H1 (cell line): Measurements from ENCODE around the gene CWC25. TPM values are rescaled to one million over a fixed set of nuclear protein-coding genes. Genes with fewer than 3 reads are reported as not detected.

ENCODE experiments used
- CTCF ChIA-PET: fragments of 300-600 bp; sonication (Branson Sonifier 250); formaldehyde crosslinking; loops from one replicate; lab custom pipeline; 2021; ENCODE audit not compliant: partially characterized antibody; lab: Charles Lee
- POLR2A ChIA-PET: fragments of 300-600 bp; sonication (Branson Sonifier 250); formaldehyde crosslinking; loops from one replicate; lab custom pipeline; 2021; ENCODE audit warnings: inconsistent platforms; ENCODE audit not compliant: partially characterized antibody; lab: Charles Lee
- DNase-seq, 2 experiments: peaks; one replicate each; pipeline versions ENCODE4 v3.0.0 to v3.0.0-alpha.2; 2010 to 2022; ENCODE audit warnings: low spot score in 2 of 2, low read depth in 1 of 2, mixed read lengths in 1 of 2
- FAIRE-seq: peaks from 2 replicates; lab custom pipeline; 2011; peaks lifted over from hg19 to GRCh38; lab: Jason Lieb, UNC
- H2AFZ ChIP-seq: 2 replicates; pipeline ENCODE4 v1.8.1; 2012; ENCODE audit warnings: low read length, inconsistent platforms
- H2AK5ac ChIP-seq: 2 replicates; pipeline ENCODE4 v1.6.1; 2013; ENCODE audit warnings: low read depth, low read length
- H2BK120ac ChIP-seq: replicated peaks from 2 replicates; pipeline ENCODE3; 2013; ENCODE audit warnings: low read depth, low read length, inconsistent platforms
- H2BK12ac ChIP-seq: 2 replicates; pipeline ENCODE4 v1.6.1; 2013; ENCODE audit warnings: low read depth, low read length
- H2BK15ac ChIP-seq: 2 replicates; pipeline ENCODE4 v1.6.1; 2013; ENCODE audit warnings: low read length
- H2BK20ac ChIP-seq: 2 replicates; pipeline ENCODE4 v1.6.1; 2013; ENCODE audit warnings: low read length
- H2BK5ac ChIP-seq: 2 replicates; pipeline ENCODE4 v1.6.1; 2013; ENCODE audit warnings: low read depth, low read length
- H3K14ac ChIP-seq: 2 replicates; pipeline ENCODE4 v1.6.1; 2013; ENCODE audit warnings: inconsistent platforms; ENCODE audit not compliant: insufficient read length
- H3K18ac ChIP-seq: 2 replicates; pipeline ENCODE4 v1.6.1; 2013; ENCODE audit warnings: low read length; ENCODE audit errors: extremely low read depth
- H3K23ac ChIP-seq: 2 replicates; pipeline ENCODE4 v1.6.1; 2013; ENCODE audit warnings: inconsistent platforms; ENCODE audit not compliant: insufficient read length
- H3K23me2 ChIP-seq: 2 replicates; pipeline ENCODE4 v1.6.1; 2013; ENCODE audit warnings: low read depth, low read length
- H3K27ac ChIP-seq: 2 replicates; pipeline ENCODE4 v1.6.1; 2011; ENCODE audit warnings: low read depth, low read length, inconsistent platforms
- H3K27me3 ChIP-seq, 4 experiments: replicated peaks in 1 of 4; 1 replicate in 1 of 4; 2 replicates in 3 of 4; pipeline versions ENCODE4 v1.6.1 to v1.8.1; 2011 to 2013; ENCODE audit warnings: low read length in 3 of 4, mild to moderate bottlenecking in 3 of 4, inconsistent platforms in 2 of 4, mixed read lengths in 2 of 4, moderate library complexity in 1 of 4; ENCODE audit not compliant: control insufficient read depth in 3 of 4, insufficient read depth in 3 of 4; ENCODE audit errors: extremely low read depth in 1 of 4
- H3K36me3 ChIP-seq, 4 experiments: 2 replicates each; pipeline versions ENCODE4 v1.6.1 to v1.8.1; 2011 to 2013; ENCODE audit warnings: mild to moderate bottlenecking in 4 of 4, low read length in 3 of 4, moderate library complexity in 2 of 4, control low read depth in 1 of 4, inconsistent platforms in 1 of 4; ENCODE audit not compliant: insufficient read depth in 4 of 4, control insufficient read depth in 2 of 4
- H3K4ac ChIP-seq: replicated peaks from 2 replicates; pipeline ENCODE3; 2013; ENCODE audit warnings: low read length, low read depth, mixed read lengths, inconsistent platforms; ENCODE audit not compliant: insufficient read length
- H3K4me1 ChIP-seq, 4 experiments: replicated peaks in 1 of 4; 1 replicate in 1 of 4; 2 replicates in 3 of 4; pipeline versions ENCODE4 v1.6.1 to v1.8.1; 2011 to 2013; ENCODE audit warnings: low read length in 3 of 4, inconsistent platforms in 2 of 4, mixed read lengths in 1 of 4; ENCODE audit not compliant: insufficient read depth in 4 of 4, control insufficient read depth in 3 of 4
- H3K4me2 ChIP-seq, 2 experiments: 2 replicates each; pipeline versions ENCODE4 v1.6.1 to v1.8.1; 2011 to 2013; ENCODE audit warnings: low read depth in 2 of 2, low read length in 2 of 2, control low read depth in 1 of 2, inconsistent platforms in 1 of 2, mild to moderate bottlenecking in 1 of 2; ENCODE audit not compliant: insufficient read depth in 1 of 2
- H3K4me3 ChIP-seq, 4 experiments: fragments of 200-600, 300-600 bp in 1 of 4; sonication (generic), shearing (Covaris generic), sonication (Bioruptor Twin) in 1 of 4; 2 replicates each; pipeline versions ENCODE4 v1.5.1 to v1.8.1; 2011 to 2016; ENCODE audit warnings: low read length in 4 of 4, low read depth in 3 of 4, control low read depth in 2 of 4, inconsistent platforms in 2 of 4, mild to moderate bottlenecking in 2 of 4, mixed read lengths in 1 of 4, moderate library complexity in 1 of 4; ENCODE audit not compliant: insufficient read depth in 2 of 4; ENCODE audit errors: extremely low read depth in 1 of 4
- H3K56ac ChIP-seq: replicated peaks from 2 replicates; pipeline ENCODE3; 2013; ENCODE audit warnings: low read depth, mild to moderate bottlenecking, mixed read lengths, low read length, inconsistent platforms; ENCODE audit not compliant: insufficient read length
- H3K79me1 ChIP-seq: 2 replicates; pipeline ENCODE4 v1.6.1; 2013; ENCODE audit warnings: low read depth, low read length, control low read depth
- H3K79me2 ChIP-seq, 2 experiments: 2 replicates each; pipeline versions ENCODE4 v1.6.1 to v1.8.1; 2012 to 2013; ENCODE audit warnings: low read length in 2 of 2, mild to moderate bottlenecking in 2 of 2, inconsistent platforms in 1 of 2; ENCODE audit not compliant: insufficient read depth in 2 of 2, control insufficient read depth in 1 of 2
- H3K9ac ChIP-seq, 4 experiments: replicated peaks in 1 of 4; 1 replicate in 1 of 4; 2 replicates in 3 of 4; pipeline versions ENCODE4 v1.6.1 to v1.8.1; 2011 to 2013; ENCODE audit warnings: low read depth in 3 of 4, low read length in 3 of 4, control low read depth in 2 of 4, mild to moderate bottlenecking in 2 of 4, moderate library complexity in 2 of 4, inconsistent platforms in 1 of 4; ENCODE audit errors: extremely low read depth in 1 of 4
- H3K9me3 ChIP-seq, 2 experiments: 2 replicates each; pipeline versions ENCODE4 v1.6.1 to v1.8.1; 2012 to 2013; ENCODE audit warnings: mild to moderate bottlenecking in 2 of 2, moderate library complexity in 2 of 2, control low read depth in 1 of 2, inconsistent platforms in 1 of 2, low read depth in 1 of 2, low read length in 1 of 2, mixed read lengths in 1 of 2; ENCODE audit not compliant: insufficient read depth in 2 of 2
- H4K20me1 ChIP-seq, 2 experiments: replicated peaks in 1 of 2; 2 replicates each; pipeline versions ENCODE3 to v1.8.1; 2011 to 2013; ENCODE audit warnings: inconsistent platforms in 2 of 2, low read length in 2 of 2, mild to moderate bottlenecking in 1 of 2; ENCODE audit not compliant: insufficient read depth in 2 of 2, control insufficient read depth in 1 of 2
- H4K5ac ChIP-seq: 2 replicates; pipeline ENCODE4 v1.6.1; 2013; ENCODE audit warnings: low read length, low read depth, mixed read lengths, inconsistent platforms; ENCODE audit not compliant: insufficient read length
- H4K8ac ChIP-seq: 2 replicates; pipeline ENCODE4 v1.8.0; 2013; ENCODE audit warnings: mild to moderate bottlenecking, moderate library complexity, low read length, inconsistent platforms; ENCODE audit not compliant: insufficient read depth; ENCODE audit errors: extremely low read depth
- H4K91ac ChIP-seq: replicated peaks from 2 replicates; pipeline ENCODE3; 2013; ENCODE audit warnings: low read length, mixed read lengths, inconsistent platforms; ENCODE audit not compliant: insufficient read length
- CHD2 ChIP-seq: IDR thresholded peaks from 2 replicates; pipeline ENCODE4 v1.6.1; 2012; ENCODE audit warnings: low read length, improper control_type of control experiment
- GTF2F1 ChIP-seq: IDR thresholded peaks from 2 replicates; pipeline ENCODE4 v1.6.1; 2012; ENCODE audit warnings: low read depth, low read length, improper control_type of control experiment, borderline replicate concordance
- SIX5 ChIP-seq: IDR thresholded peaks from 2 replicates; pipeline ENCODE4 v1.6.1; 2011; ENCODE audit warnings: mild to moderate bottlenecking, low read depth, low read length
- SP1 ChIP-seq: IDR thresholded peaks from 2 replicates; pipeline ENCODE4 v1.6.1; 2011; ENCODE audit warnings: low read depth, low read length
- SP2 ChIP-seq: IDR thresholded peaks from 2 replicates; pipeline ENCODE4 v1.6.1; 2012; ENCODE audit warnings: mild to moderate bottlenecking, low read length, inconsistent platforms
- SUZ12 ChIP-seq: fragments of 200-600 bp; sonication (generic); IDR thresholded peaks from 2 replicates; pipeline ENCODE4 v1.6.1; 2012; ENCODE audit warnings: mild to moderate bottlenecking, inconsistent platforms, low read length, moderate library complexity, mixed read lengths
- TAF1 ChIP-seq: IDR thresholded peaks from 2 replicates; pipeline ENCODE4 v1.6.1; 2011; ENCODE audit warnings: mild to moderate bottlenecking, low read depth, low read length
- TAF7 ChIP-seq: optimal IDR thresholded peaks from 2 replicates; pipeline ENCODE3; 2011; ENCODE audit warnings: low read depth, mild to moderate bottlenecking, inconsistent platforms, low read length, moderate library complexity, borderline replicate concordance
- WGBS, 2 experiments: shearing (Covaris generic) in 1 of 2; methylation state at CpG; one replicate each; pipeline versions ENCODE4 v1.1.6 to v1.1.7; 2013 to 2015; ENCODE audit warnings: low lambda C conversion rate in 2 of 2, mixed read lengths in 2 of 2, inconsistent platforms in 1 of 2, low coverage in 1 of 2, missing lambda C conversion rate in 1 of 2; ENCODE audit not compliant: insufficient replicate concordance in 2 of 2, insufficient coverage in 1 of 2, insufficient read length in 1 of 2; ENCODE audit errors: extremely low coverage in 1 of 2, missing lambda C conversion rate in 1 of 2; 5-methylcytosine and 5-hydroxymethylcytosine counted together
- polyA plus RNA-seq, 7 experiments: library from polyadenylated mRNA; depleted of rRNA in 3 of 7; stranded (reverse) in 5 of 7; unstranded in 2 of 7; fragments of >200 nt in 5 of 7; fragments of 200-250 nt in 2 of 7; gene quantifications; 1 replicate in 5 of 7; 2 replicates in 1 of 7; 4 replicates in 1 of 7; pipeline versions ENCODE4 v1.2.1 to v1.2.3, GENCODE V29; 2011 to 2013; ENCODE audit warnings: missing spikeins in 2 of 7, mixed read lengths in 2 of 7
- total RNA-seq: library from RNA; stranded (reverse); fragmentation: NEBNext Ultra II Directional; extraction: Animal tissue kit (Norgen Biotek cat#: 25700); gene quantifications from 2 replicates; pipeline ENCODE4 v1.2.1, GENCODE V29; 2021
- TF ChIP-seq, protein P1 (sequence below): IDR thresholded peaks from 2 replicates; pipeline ENCODE4 v1.6.1; 2012; ENCODE audit warnings: low read length, inconsistent platforms

CWC25 gene
- total and polyA plus RNA-seq, 2 of the 8 experiments (the other 6 are each of a cell fraction or from before 2014, with no cell fraction given): 11.1 to 13.1 TPM

DNA sequence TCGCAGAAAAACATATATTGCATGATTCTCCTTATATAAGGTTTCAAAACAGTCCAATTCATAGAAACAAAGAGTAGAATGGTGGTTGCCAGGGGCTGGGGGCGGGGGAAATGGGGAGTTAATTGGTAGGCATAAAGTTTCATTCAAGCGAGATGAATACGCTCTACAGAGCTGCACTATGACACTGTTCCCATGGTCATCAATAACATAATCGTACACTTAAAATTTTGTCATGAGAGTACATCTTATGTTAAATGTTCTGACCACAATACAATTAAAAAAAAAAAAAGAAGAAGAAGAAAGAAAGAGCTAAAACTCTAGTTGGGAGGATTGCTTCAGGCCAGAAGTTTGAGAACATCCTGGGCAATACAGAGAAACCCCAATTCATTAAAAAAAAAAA, 30.9 kb downstream of the CWC25 start:
- DNase-seq (no peak), FAIRE-seq (no peak)
- Histone ChIP-seq H2BK15ac (no peak overlapping the region), H3K79me1 (peaks cover 31% of the 10 kb centered on the region), H4K5ac (no peak overlapping the region), H2AK5ac (no peak overlapping the region), H4K91ac (no peak overlapping the region), H3K36me3 (peaks cover 0 to 3% (median under 1%) of the 10 kb centered on the region in 4 experiments; a peak in 3 of 8 replicates), H2BK120ac (no peak overlapping the region), H3K4me2 (no peak overlapping the region), H4K20me1 (peaks cover 4 to 21% of the 10 kb centered on the region in 2 experiments), H3K18ac (no peak overlapping the region), H3K27me3 (no peaks in the 10 kb centered on the region), H3K4me1 (peaks cover 5 to 10% (median 7%) of the 10 kb centered on the region in 4 experiments; a peak in 4 of 7 replicates), H3K23ac (no peak overlapping the region), H3K14ac (no peak overlapping the region), H2AFZ (no peak overlapping the region), H3K4ac (no peak overlapping the region), H3K9ac (no peak overlapping the region), H3K56ac (no peak overlapping the region), H4K8ac (no peak overlapping the region), H2BK5ac (no peak overlapping the region), H3K4me3 (no peak overlapping the region), H2BK12ac (no peak overlapping the region), H3K79me2 (peaks cover 16 to 64% of the 10 kb centered on the region in 2 experiments), H3K23me2 (peaks cover 4% of the 10 kb centered on the region), H3K9me3 (no peaks in the 10 kb centered on the region), H2BK20ac (no peak overlapping the region), H3K27ac (no peak overlapping the region)
- ChIA-PET POLR2A (interaction anchor here (1.0 kb wide), 1 partner anchor 17 kb away, joined by 5 read pairs; no protein-coding TSS in a partner anchor), CTCF (interaction anchor here (0.7 kb wide), 1 partner anchor 359 kb away, joined by 3 read pairs; no protein-coding TSS in a partner anchor)
- TF ChIP-seq SUZ12 (no peak), SP1 (no peak), GTF2F1 (no peak), CHD2 (no peak), SP2 (no peak), TAF1 (no peak), TAF7 (no peak), SIX5 (no peak)
- TF ChIP-seq, protein P1, sequence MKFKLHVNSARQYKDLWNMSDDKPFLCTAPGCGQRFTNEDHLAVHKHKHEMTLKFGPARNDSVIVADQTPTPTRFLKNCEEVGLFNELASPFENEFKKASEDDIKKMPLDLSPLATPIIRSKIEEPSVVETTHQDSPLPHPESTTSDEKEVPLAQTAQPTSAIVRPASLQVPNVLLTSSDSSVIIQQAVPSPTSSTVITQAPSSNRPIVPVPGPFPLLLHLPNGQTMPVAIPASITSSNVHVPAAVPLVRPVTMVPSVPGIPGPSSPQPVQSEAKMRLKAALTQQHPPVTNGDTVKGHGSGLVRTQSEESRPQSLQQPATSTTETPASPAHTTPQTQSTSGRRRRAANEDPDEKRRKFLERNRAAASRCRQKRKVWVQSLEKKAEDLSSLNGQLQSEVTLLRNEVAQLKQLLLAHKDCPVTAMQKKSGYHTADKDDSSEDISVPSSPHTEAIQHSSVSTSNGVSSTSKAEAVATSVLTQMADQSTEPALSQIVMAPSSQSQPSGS: no peak
- 92% methylated on average over 5 of the region's 5 CpGs; no CpG with 5 or more reads in 1 of the 2 experiments for WGBS, 2 experiments
